Measurements from ENCODE around the gene GAS1.

The GAS1 gene, protein sequence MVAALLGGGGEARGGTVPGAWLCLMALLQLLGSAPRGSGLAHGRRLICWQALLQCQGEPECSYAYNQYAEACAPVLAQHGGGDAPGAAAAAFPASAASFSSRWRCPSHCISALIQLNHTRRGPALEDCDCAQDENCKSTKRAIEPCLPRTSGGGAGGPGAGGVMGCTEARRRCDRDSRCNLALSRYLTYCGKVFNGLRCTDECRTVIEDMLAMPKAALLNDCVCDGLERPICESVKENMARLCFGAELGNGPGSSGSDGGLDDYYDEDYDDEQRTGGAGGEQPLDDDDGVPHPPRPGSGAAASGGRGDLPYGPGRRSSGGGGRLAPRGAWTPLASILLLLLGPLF

DNA sequence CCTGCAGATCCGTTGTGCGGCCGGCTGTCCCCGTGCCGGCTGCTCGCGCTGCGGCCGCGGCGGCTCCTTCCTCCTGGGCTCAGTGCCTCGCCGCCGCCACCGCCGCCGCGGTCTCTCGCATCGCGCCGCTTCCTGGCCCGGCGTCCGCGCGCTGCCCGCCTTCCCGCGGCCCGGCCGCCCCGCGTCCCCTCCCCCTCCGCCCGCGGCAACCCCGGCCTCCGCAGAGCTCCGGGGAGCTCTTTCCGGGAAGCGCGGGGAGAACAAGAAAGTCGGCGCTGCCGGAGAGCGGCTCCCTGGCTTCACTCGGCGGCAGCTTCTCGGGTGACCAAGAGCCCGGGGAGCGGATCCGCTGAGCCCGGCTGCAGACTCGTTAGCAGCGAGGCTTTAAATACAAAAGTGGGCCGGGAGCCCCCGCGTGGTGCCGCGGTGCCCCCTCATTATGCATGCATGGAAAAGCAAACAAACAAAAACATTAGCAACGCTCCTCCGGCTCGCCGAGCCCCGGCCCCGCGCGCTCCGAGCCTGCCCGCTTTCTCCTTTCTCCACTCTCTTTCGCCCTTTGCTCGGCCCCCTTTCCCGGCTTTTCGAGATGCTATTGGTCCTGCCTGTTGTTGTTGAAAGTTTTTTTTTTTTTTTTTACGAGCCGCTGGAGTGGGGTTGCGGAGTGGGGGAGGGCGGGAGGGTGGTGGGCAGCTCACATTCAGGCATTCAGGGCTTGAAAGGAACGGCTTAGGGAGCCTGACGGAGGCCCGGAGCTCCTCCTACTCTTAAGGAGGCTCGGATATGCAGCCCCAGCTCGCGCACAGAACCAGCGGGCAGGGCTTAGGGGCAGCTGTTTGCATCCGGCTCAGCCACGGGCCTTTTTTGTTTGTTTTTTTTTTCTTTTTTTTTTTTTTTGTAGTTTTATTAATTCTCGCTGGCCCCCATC, at the start of gene GAS1:
Gene GAS1 (minus strand): TSS at position 361 of the 928 bp plus-strand sequence. CDS start 727 bp downstream, outside the sequence.
- DNase-seq: peak; percentile 74 to 86

DNA sequence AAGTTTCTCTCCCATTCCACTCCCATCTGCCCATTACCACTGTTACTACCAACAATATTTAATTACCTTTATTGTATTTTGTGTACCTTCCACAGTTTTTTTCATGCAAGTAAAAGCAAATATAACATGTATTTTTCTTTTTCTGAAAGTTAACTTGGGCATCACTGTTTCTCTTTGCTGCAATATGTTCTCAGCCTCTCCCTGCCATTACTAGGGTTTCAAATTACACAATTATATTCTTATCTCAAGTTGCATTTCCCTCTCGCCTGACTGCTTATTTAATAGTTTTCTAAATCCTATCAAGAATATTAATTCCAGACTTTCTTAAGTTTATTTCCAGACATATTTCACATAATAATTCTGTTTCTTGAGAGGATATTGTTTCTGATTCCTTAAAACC, 46.9 kb upstream of the GAS1 start:
- no peak for DNase-seq

DNA sequence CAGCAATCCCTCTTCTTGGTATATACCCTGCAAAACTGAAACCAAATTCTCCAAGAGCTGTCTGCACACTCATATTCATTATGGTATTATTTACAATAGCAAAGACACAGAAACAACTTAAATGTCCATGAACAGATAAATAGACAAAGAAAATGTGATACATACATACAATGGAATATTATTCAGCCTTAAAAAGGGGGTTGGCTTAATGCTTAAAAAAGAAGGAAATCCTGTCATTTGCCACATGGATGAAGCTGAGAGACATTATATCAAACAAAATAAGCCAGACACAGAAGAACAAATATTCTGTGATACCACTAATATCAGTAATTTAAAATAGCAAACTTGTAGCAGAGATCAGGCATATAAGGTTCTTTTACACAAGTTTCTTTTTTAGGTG, 46.5 kb upstream of the GAS1 start:
- no peak for DNase-seq

DNA sequence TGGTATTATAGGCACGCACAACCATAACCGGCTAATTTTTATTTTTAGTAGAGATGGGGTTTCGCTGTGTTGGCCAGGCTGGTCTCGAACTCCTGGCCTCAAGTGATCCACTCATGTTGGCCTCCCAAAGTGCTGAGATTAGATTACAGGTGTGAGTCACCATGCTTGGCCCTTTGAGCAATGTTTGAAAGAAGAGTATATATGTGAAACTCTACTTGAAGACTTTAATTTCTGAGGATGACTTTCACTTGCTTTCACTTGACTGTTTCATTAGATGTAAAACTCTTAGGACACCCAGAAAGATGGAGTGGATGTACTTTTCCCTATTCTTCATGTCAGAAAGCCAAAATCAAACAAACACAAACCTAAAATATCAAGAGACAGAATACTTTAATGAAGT, 43.8 kb upstream of the GAS1 start:
- no peak for DNase-seq

DNA sequence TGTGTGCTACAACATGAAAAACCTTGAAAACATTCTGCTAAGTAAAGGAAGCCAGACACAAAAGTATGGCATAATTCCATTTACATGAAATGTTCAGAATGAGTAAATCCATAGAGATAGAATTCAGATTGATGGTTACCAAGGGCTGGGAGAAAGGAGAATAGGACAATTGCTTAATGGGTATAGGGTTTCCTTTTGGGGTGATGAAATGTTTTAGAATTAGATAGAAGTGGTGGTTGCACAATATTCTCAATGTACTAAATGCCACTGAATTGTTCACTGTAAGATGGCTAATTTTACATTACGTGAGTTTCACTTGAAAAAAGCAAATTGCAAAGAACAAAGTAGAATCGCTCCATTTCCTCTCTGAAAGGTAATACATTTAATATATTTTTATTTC, 43.0 kb upstream of the GAS1 start:
- no peak for DNase-seq

DNA sequence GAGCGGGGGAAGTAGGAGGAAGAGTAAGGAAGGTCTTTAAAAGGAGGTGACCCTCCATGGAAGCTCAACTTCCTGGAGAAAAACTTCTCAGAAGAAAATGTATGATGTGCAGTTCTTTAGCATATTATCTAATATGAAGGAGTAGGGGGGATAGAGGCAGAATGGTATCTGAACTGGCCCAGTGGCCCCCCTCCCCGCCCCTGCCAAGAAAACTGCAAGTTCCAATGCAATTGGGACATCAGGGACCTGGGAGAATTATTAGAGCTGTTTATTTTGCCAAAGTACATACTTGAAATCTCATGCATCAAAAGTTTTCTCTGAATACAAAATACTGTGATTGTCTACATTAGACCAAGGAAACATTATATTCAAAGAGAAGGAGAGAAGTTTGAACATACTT, 40.6 kb upstream of the GAS1 start:
- no peak for DNase-seq

DNA sequence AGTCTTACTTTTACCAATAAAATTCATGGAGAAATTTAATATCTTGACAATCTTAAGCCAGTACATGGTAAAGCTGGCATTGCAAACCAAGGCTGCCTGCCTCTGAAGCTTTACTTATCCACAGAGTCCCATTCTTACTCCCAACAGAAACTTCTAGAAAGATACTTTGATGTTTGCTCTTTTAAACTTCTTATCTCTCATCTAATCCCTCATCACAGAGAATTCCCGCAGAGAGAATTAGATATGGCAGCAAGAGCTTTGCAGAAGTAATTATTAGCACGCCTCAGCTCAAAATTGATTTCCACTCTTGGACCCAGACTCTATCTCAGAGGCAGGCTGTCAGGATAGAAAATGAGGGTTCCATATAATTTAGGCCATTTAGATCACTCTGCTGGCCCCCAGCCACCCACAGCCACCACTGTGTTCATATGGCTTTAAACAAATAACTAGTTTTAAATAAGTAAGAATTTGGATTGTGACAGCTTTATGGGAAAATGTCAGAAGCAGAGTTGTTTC, 37.9 kb upstream of the GAS1 start:
- DNase-seq: no peak

DNA sequence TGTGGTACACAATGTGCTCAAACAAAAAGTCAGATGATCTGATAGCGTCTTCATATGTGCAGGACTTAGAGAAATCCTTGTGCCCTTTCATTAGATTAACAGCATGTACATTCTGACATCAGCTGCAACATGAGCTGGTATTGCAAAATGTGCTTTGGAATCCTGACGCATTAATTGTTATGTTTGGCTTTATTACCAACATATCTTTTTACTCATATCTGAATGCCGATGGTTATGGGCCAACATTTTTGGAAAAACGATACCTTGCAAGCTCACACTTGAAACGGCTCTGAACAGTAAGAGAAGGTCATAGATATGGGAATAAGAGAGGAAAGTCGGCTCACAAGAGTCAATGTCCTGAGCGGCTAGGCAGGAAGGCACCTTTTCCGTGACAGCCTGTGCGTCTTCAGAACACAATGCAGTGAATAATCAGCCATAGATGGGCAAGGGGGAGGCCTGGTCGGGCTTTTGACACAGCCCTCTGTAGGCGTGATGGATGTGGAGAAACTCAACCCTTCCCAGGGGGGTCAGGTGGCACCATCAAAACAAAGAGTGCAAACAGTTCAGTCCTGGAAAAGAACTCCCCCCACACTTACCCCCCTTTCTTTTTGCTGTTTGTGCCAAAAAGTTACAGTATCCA, 36.4 kb upstream of the GAS1 start:
- no peak for DNase-seq

DNA sequence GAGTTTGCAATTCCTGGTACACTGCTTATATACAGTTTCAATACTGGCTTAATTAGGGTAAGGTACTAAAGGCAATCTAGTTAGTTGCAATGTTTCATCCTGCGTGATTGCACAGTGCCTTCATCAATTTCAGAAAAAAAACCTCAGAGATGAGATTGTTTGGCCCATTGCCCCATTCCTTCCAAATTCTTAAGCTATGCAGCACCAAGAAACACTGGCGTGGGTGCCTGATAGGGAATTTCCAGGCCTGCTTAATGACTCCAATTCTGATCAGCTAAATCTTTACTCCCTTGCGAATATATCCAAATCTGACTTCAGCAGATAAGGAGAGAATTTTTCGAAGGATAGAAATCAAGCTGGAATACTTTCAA, 35.9 kb upstream of the GAS1 start:
- DNase-seq: no peak

DNA sequence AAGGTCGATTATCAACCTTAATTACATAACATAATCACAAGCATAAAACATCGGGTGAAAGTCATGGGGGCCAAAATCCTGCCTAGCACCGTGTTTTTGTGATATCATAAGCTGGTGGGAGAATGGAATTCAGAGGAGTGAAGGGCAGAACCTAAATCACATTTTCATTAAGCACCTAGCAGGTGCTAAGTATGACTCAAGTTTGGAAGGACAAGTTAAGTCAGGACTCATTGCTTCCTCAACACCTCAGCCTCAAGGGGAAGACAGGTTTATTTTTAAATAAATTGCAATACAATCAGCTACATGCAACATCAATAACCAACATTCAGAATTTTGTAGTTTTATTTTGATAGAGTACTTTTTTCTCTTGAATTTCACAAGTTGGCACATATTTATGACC, 33.5 kb upstream of the GAS1 start:
- DNase-seq: no peak

DNA sequence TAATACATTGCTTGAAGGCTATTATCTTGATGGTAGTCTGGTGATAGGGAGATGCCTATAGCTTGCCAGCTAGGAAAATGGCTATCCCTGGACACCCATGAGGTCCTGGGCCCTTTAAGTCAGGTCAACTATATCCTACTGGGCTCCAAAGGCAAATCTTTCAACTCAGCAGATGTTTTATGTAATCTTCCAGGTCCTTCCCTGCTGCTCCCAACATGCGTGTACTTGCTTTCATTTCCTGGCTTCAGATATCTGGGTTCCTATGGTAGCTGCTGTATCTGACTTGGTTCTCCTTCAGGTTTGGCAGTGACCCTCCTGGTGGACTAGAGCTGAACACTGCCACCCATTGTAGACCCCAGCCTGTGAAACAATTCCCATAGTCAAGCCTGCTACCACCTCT, 32.4 kb upstream of the GAS1 start:
- no peak for DNase-seq

DNA sequence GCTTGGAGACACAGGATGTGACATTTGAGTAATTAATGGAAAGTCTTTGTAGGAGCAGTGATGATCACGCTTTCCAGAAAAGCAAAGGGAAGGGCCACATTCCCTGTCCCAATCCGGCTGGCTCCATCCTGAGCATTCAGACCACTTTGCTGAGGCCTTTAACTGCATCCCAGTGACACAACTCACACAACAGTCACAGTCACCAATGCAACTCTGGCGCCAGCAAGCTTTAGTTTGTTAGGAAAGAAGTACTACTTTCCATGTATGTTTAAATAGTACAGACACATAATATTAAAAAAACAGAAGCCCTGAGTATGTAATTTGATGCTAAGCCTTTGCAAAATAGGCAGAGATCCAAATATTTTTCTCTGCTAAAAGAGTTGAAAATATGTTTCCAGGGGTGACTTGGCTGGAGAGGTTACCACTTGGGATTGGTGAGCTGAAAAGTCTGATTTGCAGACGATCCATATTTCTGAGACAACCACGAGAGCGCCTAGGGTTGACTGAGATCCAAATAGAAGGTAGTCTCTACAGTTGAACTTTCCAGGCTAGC, 31.7 kb upstream of the GAS1 start:
- no peak for DNase-seq

DNA sequence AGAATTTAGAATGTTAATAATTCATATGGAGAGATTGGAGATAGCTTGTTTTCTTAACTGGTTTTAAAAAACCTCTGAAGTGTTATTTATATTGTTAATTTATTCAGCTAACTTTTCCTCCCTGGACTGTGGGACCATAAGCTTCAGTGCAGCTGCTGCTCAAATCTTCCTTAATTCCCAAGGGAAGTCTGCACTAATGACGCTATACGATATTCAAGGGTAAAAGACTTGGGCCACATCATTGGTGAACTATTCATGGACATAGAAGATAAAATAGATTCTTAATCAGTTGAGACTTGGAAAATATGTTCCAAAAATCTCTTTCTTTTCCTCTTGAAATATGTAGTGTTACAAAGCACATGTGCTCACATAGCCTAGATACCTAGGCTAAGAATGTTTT, 31.1 kb upstream of the GAS1 start:
- DNase-seq: no peak

DNA sequence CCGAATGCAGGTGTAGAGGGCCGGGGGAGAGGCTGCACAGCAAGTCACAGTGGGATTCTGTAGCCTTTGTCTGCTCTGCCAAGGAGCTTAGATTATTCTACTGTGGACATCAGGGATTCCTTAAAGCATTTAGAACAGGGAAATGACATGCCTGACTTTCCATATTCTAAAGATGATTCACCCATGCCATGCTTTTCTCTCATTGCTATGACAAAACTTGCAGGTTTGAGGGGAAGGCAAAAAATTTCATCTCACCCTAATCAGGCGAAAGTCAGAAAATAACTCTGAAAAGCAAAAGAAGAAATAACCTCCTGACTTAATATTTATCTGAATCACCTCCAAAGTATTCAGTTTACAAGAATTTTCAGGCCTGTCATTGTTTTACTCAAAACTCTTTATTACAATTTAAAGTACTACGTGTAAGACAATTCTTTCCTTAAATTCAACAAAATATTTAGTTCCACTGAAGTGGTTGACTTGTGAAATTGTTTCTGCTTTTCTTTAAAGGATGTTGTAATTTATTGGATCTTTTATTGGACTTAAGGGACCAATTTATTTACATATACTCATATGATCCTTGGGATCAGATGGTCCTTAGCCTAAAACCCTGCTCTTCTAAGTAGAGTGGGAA, 30.0 kb upstream of the GAS1 start:
- no peak for DNase-seq

DNA sequence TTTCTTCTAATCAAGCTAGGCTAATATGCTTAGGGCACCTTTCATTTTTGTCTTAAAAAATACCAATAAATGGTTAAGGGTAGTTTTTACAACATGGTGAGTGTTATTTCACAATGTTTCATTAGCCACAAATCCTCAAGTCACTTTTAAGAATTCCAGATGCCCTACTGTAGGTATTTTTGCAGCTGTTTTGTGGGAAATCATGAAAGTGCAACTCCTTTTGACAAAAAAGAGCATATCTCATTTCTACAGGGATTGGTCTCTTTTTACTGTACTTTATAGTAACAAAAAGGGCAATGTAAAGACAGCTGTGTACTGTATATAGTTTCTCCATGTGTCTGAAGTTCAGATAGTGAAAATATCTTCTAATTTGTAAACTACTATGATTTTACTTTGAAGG, 28.3 kb upstream of the GAS1 start:
- DNase-seq: no peak

DNA sequence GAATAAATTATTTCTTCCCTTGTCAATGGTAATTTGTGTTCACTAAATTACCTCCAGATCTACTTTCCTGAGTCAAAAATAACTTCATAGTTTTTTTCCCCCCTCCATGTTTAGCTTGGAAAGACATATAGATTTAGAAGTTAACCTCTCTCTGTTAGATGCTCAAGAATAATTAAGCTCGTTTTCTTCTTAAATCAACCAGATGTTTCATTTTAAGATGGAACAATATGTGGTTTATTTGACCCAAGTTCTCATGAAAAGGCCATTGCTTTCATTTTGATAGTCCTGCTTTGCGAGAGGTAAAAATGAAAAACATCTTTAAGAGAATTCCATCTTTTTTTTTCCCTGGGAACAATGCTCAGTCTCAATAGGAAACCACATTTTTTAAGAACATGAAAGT, 27.7 kb upstream of the GAS1 start:
- no peak for DNase-seq

DNA sequence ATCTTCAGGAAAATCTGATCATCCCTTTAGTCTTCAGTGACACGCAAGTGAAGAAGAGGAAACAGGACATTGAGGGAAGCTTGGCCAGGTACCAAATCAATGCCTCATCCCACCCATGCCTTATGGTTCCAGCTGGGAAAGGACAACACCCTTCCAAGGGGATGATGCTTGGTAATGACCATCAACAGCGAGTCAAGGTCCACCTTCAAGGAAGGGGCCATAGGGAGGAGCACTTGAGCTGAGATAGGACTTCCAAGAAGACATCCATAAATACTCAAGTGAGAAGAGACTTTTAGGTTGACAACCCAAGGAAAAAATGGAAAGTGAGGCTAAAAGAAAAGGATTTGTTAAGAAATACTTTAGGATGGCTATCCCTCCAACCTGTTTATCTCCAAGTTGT, 27.1 kb upstream of the GAS1 start:
- no peak for DNase-seq

DNA sequence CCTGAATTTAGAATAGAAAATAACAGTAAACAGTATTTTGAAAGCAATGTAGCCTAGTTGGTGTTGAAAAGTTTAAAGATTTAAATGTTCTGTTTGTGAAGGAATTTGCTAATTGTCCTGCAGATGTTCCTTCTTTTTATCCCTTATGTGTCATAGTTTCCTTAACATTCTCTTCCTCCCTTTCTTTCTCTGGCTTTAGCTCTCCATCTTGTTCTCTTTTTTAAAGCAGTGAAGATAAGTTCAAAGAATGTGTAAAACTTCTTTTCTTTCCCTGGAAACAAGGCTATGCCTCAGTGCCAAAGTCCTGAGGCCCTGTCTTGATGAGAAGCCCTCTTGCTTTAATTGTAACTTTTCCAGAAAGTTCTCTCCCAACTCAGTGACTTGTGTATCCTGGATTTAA, 24.4 kb upstream of the GAS1 start:
- no peak for DNase-seq

DNA sequence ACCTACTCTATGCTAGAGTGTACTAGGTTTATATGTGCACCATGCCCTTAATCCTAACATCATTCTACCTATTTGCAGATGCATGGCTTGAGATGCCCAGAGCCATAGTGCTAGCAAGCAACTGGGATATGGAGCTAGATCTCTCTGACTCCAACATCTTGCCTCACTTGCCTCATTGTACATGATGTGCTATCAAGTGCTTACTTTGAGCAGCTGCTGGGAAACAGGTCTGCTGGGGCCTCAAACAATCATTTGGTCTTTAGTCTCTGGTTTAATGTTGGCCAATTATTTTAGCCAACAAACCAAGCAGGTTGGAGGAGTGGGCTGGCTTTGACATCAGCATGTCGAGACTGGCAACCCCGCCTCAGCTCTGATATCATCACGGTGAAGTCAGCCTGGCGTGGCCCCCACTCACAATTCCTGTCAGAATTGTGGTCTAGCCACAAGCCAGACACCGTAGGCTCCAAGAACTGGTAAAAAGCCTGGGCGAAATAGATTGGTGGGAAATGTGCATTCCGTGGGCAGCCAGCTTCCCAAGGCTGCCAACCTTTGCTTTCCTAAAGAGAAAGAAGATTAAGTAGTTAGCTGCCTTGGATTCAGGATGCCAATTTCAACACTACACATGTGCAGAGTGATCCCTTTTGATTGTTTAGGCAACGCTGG, 21.1 kb upstream of the GAS1 start:
- no peak for DNase-seq

DNA sequence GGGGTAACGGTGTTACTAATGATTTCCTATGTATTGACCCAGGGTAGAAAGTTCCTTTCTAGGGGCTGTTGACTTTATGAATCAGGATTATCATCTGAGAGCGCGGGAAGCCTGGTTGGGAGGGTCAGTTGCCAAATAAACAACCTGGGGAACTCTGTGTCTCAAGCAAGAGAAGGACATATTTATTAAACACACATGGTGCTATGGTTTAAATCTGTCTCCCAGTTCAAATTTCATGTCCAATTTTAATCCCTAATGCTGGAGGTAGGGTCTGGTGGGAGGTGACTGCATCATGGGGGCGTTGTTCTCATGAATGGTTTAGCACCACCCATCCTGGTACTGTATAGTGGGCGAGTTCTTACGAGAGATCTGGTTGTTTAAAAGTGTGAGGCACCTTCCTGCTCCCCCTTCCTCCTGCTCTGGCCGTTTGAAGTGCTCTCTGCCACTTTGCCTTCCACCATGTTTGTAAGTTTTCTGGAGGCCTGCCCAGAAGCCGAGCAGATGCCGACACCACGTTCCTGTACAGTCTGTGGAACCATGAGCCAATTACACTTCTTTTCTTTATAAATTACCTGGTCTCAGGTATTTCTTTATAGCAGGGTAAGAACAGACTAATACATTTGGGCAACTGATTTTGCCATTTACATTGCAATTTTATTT, 19.7 kb upstream of the GAS1 start:
- DNase-seq: no peak

DNA sequence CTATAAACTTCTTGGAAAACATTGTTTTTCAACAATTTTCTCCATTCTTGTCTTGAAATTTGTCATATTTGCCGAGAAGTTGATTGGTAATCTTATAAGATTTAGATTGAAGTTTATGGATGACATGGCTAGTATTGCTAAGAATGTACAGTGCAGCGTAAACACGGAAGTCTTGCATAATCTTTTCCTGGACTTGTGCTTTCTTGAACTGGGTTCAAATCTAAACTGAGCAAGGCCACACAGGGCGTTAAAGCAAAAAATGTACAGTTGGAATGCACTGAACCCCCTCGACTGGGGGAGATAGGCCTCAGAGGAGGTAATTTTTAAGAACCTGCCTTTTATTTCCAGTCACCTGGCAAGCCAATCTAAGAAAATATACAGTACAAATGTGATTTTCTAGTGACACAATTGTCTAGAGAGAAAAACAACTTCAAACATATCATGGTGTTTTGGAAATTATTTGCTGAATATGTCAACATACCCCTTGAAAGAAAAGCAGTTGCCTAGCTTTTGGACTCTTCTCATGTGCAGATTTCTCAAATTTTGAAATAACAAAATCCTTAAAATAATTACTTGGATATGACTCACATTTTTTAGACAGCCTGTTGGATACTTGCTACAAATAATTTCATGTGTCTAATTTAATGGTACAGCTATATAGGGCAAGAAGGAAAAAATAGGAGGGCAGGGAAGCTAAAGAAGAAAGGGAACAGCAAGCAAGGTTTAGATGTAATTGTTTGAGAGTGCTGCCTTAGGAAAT, 18.5 kb upstream of the GAS1 start:
- no peak for DNase-seq
